Activated CD4-positive, CD25-positive, alpha-beta regulatory T cell treated with anti-CD3 and anti-CD28 coated beads, Interleukin-2, amount 50 U/mL, for 16 hours (primary cell): ENCODE data around the gene CFAP45.

Experiments
- DNase-seq: peaks from one replicate; pipeline ENCODE4 v3.0.0-alpha.2; 2020; ENCODE audit warnings: low read depth, low spot score

CFAP45 gene

GRCh38 chr1:159877695-159878444 is 22.1 kb downstream of the CFAP45 start:
- DNase-seq: no peak

- DNase-seq: no peak
Observed at GRCh38 chr1:159873530-159874143, 26.3 kb downstream of the CFAP45 start.

- no peak for DNase-seq
Observed at GRCh38 chr1:159872891-159873290, 27.1 kb downstream of the CFAP45 start.

- no peak for DNase-seq
Observed at GRCh38 chr1:159870704-159871103, 29.3 kb downstream of the CFAP45 start.

- DNase-seq: no peak
Observed at GRCh38 chr1:159869607-159870006, 30.4 kb downstream of the CFAP45 start.

- DNase-seq: no peak
Observed at GRCh38 chr1:159869173-159869572, 30.8 kb downstream of the CFAP45 start.

- DNase-seq: no peak
Observed at GRCh38 chr1:159868766-159869165, 31.2 kb downstream of the CFAP45 start.

- no peak for DNase-seq
Observed at GRCh38 chr1:159867664-159868026, 32.3 kb downstream of the CFAP45 start.

GRCh38 chr1:159866905-159867663 is 32.9 kb downstream of the CFAP45 start:
- no peak for DNase-seq

- no peak for DNase-seq
Observed at GRCh38 chr1:159866066-159866465, 33.9 kb downstream of the CFAP45 start.

- no peak for DNase-seq
Observed at GRCh38 chr1:159864262-159864661, 35.7 kb downstream of the CFAP45 start.

- DNase-seq: no peak
Observed at GRCh38 chr1:159862557-159862956, 37.4 kb downstream of the CFAP45 start, which contains the start of gene VSIG8. Gene VSIG8 (minus strand): TSS chr1:159862657. CDS start chr1:159862521, 136 bp downstream.

- no peak for DNase-seq
Observed at GRCh38 chr1:159862031-159862430, 37.9 kb downstream of the CFAP45 start.

GRCh38 chr1:159861218-159861617 is 38.7 kb downstream of the CFAP45 start:
- DNase-seq: no peak

GRCh38 chr1:159860456-159860855 is 39.5 kb downstream of the CFAP45 start:
- DNase-seq: no peak

- no peak for DNase-seq
Observed at GRCh38 chr1:159859767-159860322, 40.1 kb downstream of the CFAP45 start.

- no peak for DNase-seq
Observed at GRCh38 chr1:159857889-159858288, 42.1 kb downstream of the CFAP45 start.

- DNase-seq: no peak
Observed at GRCh38 chr1:159856576-159856975, 43.4 kb downstream of the CFAP45 start.

GRCh38 chr1:159855709-159856108 is 44.3 kb downstream of the CFAP45 start:
- no peak for DNase-seq

- peak; percentile 28 for DNase-seq
Observed at GRCh38 chr1:159854693-159855192, 45.2 kb downstream of the CFAP45 start.

GRCh38 chr1:159854116-159854692 is 45.8 kb downstream of the CFAP45 start:
- DNase-seq: no peak
